Fibroblast of lung (primary cell): ENCODE measurements around the gene CDNF. TPM values are rescaled to one million over a fixed set of nuclear protein-coding genes. Genes with fewer than 3 reads are reported as not detected.

ENCODE experiments used
- DNase-seq, 2 donors: peaks; one replicate each; pipeline versions ENCODE4 v3.0.0 to v3.0.0-alpha.2; 2010; ENCODE audit warnings: low read depth in 2 of 2
- H2AFZ ChIP-seq: 2 replicates; pipeline ENCODE4 v1.5.1; 2012; ENCODE audit warnings: low read length, control low read depth, inconsistent platforms
- H3K27ac ChIP-seq: 2 replicates; pipeline ENCODE4 v1.5.1; 2011; ENCODE audit warnings: low read length, control low read depth; ENCODE audit not compliant: insufficient read depth
- H3K27me3 ChIP-seq: 2 replicates; pipeline ENCODE4 v1.5.1; 2011; ENCODE audit warnings: mild to moderate bottlenecking, low read length; ENCODE audit not compliant: control insufficient read depth, insufficient read depth
- H3K36me3 ChIP-seq: 2 replicates; pipeline ENCODE4 v1.5.1; 2011; ENCODE audit warnings: low read length; ENCODE audit not compliant: control insufficient read depth, insufficient read depth
- H3K4me1 ChIP-seq: 2 replicates; pipeline ENCODE4 v1.5.1; 2011; ENCODE audit warnings: low read length; ENCODE audit not compliant: control insufficient read depth, insufficient read depth; ENCODE audit errors: extremely low read depth
- H3K4me2 ChIP-seq: 2 replicates; pipeline ENCODE4 v1.5.1; 2011; ENCODE audit warnings: low read length, control low read depth; ENCODE audit not compliant: insufficient read depth; ENCODE audit errors: extremely low read depth
- H3K4me3 ChIP-seq, 4 experiments: fragments of 200-600 bp in 1 of 4; sonication (generic) in 1 of 4; replicated peaks in 1 of 4; 2 replicates each; pipeline ENCODE4 v1.5.1; 2011 to 2016; ENCODE audit warnings: low read length in 4 of 4, low read depth in 3 of 4, mild to moderate bottlenecking in 3 of 4, control low read depth in 2 of 4, inconsistent platforms in 1 of 4, mixed read lengths in 1 of 4; ENCODE audit not compliant: insufficient read depth in 1 of 4; ENCODE audit errors: control extremely low read depth in 1 of 4
- H3K79me2 ChIP-seq: 2 replicates; pipeline ENCODE4 v1.5.1; 2012; ENCODE audit warnings: mild to moderate bottlenecking, low read length, inconsistent platforms; ENCODE audit not compliant: control insufficient read depth, insufficient read depth
- H3K9ac ChIP-seq: 2 replicates; pipeline ENCODE4 v1.5.1; 2011; ENCODE audit warnings: mild to moderate bottlenecking, low read length, control low read depth; ENCODE audit not compliant: insufficient read depth
- H3K9me3 ChIP-seq: 2 replicates; pipeline ENCODE4 v1.5.1; 2012; ENCODE audit warnings: low read depth, low read length; ENCODE audit not compliant: control insufficient read depth, insufficient read depth
- H4K20me1 ChIP-seq: 2 replicates; pipeline ENCODE4 v1.5.1; 2011; ENCODE audit warnings: low read length; ENCODE audit not compliant: control insufficient read depth, insufficient read depth; ENCODE audit errors: extremely low read depth
- CTCF ChIP-seq, 2 donors: IDR thresholded peaks in 1 of 2; conservative IDR thresholded peaks in 1 of 2; 1 replicate in 1 of 2; 2 replicates in 1 of 2; pipeline ENCODE4 v1.5.1; 2011 to 2012; ENCODE audit warnings: low read length in 2 of 2, control low read depth in 1 of 2, inconsistent platforms in 1 of 2, low read depth in 1 of 2, mild to moderate bottlenecking in 1 of 2
- EZH2 ChIP-seq: IDR thresholded peaks from 2 replicates; pipeline ENCODE4 v1.5.1; 2012; ENCODE audit warnings: low read length, control low read depth, mild to moderate bottlenecking; ENCODE audit errors: missing control alignments
- polyA plus RNA-seq, 2 donors: library from polyadenylated mRNA; depleted of rRNA in 1 of 2; stranded (reverse) in 1 of 2; unstranded in 1 of 2; fragments of >200 nt; gene quantifications; 2 replicates each; pipeline ENCODE4 v1.2.1, GENCODE V29; 2011 to 2012; ENCODE audit warnings: missing spikeins in 1 of 2
- total RNA-seq: library from RNA; depleted of rRNA; stranded (reverse); fragments of >200 nt; gene quantifications from 2 replicates; pipeline ENCODE4 v1.2.1, GENCODE V29; 2014

Gene CDNF
- total and polyA plus RNA-seq, 2 donors (not counting 1 experiment from before 2014, with no cell fraction given), result 1.2 to 3.4 TPM

GRCh38 chr10:14858338-14858960, 20.6 kb upstream of the CDNF start:
- no peak overlapping the region for H3K4me2 ChIP-seq
- no peak overlapping the region for H3K9ac ChIP-seq
- no peaks in the 10 kb centered on the region for H3K9me3 ChIP-seq

GRCh38 chr10:14855453-14855852, 17.6 kb upstream of the CDNF start:
- H3K9me3 ChIP-seq, result no peaks in the 10 kb centered on the region
- TF ChIP-seq EZH2 (no peak), CTCF (conservative IDR thresholded peaks at IDR 0.05 in 1 of 2, IDR thresholded peaks at IDR 0.05 in 1 of 2; ENCODE audit: low read depth in 1 of 2, low read length in 2 of 2) (no peak)
- no peak overlapping the region for H2AFZ ChIP-seq
- H3K79me2 ChIP-seq, result no peaks in the 10 kb centered on the region
- no peaks in the 10 kb centered on the region for H3K27me3 ChIP-seq
- no peaks in the 10 kb centered on the region for H3K4me1 ChIP-seq
- H3K27ac ChIP-seq, result no peak overlapping the region
- no peak overlapping the region for H3K9ac ChIP-seq
- DNase-seq, result no peak
- H4K20me1 ChIP-seq, result no peaks in the 10 kb centered on the region
- H3K4me2 ChIP-seq, result no peak overlapping the region
- H3K36me3 ChIP-seq, result no peaks in the 10 kb centered on the region
- no peak overlapping the region for H3K4me3 ChIP-seq

More at GRCh38 chr10:14858338-14858960, 20.6 kb upstream of the CDNF start:
- H3K36me3 ChIP-seq, result no peaks in the 10 kb centered on the region
- no peak overlapping the region for H3K27ac ChIP-seq
- no peaks in the 10 kb centered on the region for H3K4me1 ChIP-seq
- H3K79me2 ChIP-seq, result no peaks in the 10 kb centered on the region
- H3K27me3 ChIP-seq, result no peaks in the 10 kb centered on the region
- DNase-seq, result no peak
- no peak for TF ChIP-seq EZH2
- no peak for TF ChIP-seq CTCF (conservative IDR thresholded peaks at IDR 0.05 in 1 of 2, IDR thresholded peaks at IDR 0.05 in 1 of 2; ENCODE audit: low read depth in 1 of 2, low read length in 2 of 2)
- H4K20me1 ChIP-seq, result no peaks in the 10 kb centered on the region
- no peak overlapping the region for H3K4me3 ChIP-seq
- no peak overlapping the region for H2AFZ ChIP-seq

GRCh38 chr10:14852236-14852635, 14.4 kb upstream of the CDNF start:
- no peak for DNase-seq
- Histone ChIP-seq H3K4me2 (no peak overlapping the region), H3K4me1 (no peaks in the 10 kb centered on the region), H3K27ac (no peak overlapping the region), H3K27me3 (no peaks in the 10 kb centered on the region), H3K79me2 (no peaks in the 10 kb centered on the region), H3K36me3 (no peaks in the 10 kb centered on the region), H3K9me3 (no peaks in the 10 kb centered on the region), H3K9ac (no peak overlapping the region), H4K20me1 (no peaks in the 10 kb centered on the region), H2AFZ (no peak overlapping the region), H3K4me3 (no peak overlapping the region)
- TF ChIP-seq CTCF (conservative IDR thresholded peaks at IDR 0.05 in 1 of 2, IDR thresholded peaks at IDR 0.05 in 1 of 2; ENCODE audit: low read depth in 1 of 2, low read length in 2 of 2) (no peak), EZH2 (no peak)
